HL-60 (cell line): Measurements from ENCODE around the gene ANKRD40.
"Not testable (repeated sequence)": the region's sequence is repeated elsewhere in the genome, so short reads cannot be mapped to it uniquely, and the experiment has no call there.

ENCODE experiments used
- DNase-seq, 2 experiments: peaks; one replicate each; pipeline ENCODE4 v3.0.0-alpha.2; 2010 to 2020; ENCODE audit warnings: low read depth in 1 of 2, low spot score in 1 of 2
- H3K27ac ChIP-seq: fragments of 250-450 bp; sonication (Bioruptor Pico); replicated peaks from 2 replicates; pipeline ENCODE4 v1.5.1; 2020; ENCODE audit warnings: mild to moderate bottlenecking, moderate library complexity
- H3K27me3 ChIP-seq: fragments of 250-450 bp; sonication (Bioruptor Pico); 2 replicates; pipeline ENCODE4 v1.5.1; 2021; ENCODE audit warnings: mild to moderate bottlenecking, moderate library complexity; ENCODE audit not compliant: insufficient read depth, poor library complexity, severe bottlenecking
- H3K4me3 ChIP-seq: replicated peaks from 2 replicates; pipeline ENCODE4 v1.5.1; 2011; ENCODE audit warnings: mild to moderate bottlenecking, control low read depth, low read length; ENCODE audit not compliant: insufficient read depth
- GABPA ChIP-seq: IDR thresholded peaks from 2 replicates; pipeline ENCODE4 v1.6.1; 2012; ENCODE audit warnings: low read depth
- POLR2AphosphoS5 ChIP-seq: IDR thresholded peaks from 2 replicates; pipeline ENCODE4 v1.6.1; 2012; ENCODE audit warnings: low read depth
- SPI1 ChIP-seq: IDR thresholded peaks from 2 replicates; pipeline ENCODE4 v1.6.1; 2012; ENCODE audit warnings: low read depth, mild to moderate bottlenecking, borderline replicate concordance
- TF ChIP-seq, protein P1 (sequence below): IDR thresholded peaks from 2 replicates; pipeline ENCODE4 v1.6.1; 2012; ENCODE audit warnings: low read depth; ENCODE audit not compliant: insufficient replicate concordance
- TF ChIP-seq, protein P2 (sequence below): IDR thresholded peaks from one replicate; pipeline ENCODE4 v1.5.1; 2011; ENCODE audit warnings: low read length, control low read depth, inconsistent platforms; ENCODE audit not compliant: insufficient read depth

The ANKRD40 gene

DNA sequence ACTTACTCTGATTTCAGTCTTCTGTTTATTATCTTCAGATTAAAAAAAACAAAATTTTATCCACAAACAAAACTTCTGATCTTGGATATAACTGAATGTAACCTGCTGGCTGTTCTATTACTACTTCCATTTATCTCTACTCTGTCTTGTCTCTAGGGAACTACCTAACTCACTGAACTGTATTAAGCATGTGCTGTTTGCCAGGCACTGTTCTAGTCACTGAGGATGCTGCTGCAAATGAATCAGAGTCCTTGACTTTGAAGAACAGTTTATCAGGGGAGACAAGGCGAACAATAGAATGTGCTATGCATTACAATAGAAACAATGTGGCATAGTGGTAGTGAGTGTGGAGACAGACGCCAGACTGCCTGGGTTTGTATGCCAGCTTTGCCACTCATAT is 2.3 kb upstream of the ANKRD40 start:
- H3K4me3 ChIP-seq = no peak overlapping the region
- DNase-seq = no peak
- TF ChIP-seq, protein P1, sequence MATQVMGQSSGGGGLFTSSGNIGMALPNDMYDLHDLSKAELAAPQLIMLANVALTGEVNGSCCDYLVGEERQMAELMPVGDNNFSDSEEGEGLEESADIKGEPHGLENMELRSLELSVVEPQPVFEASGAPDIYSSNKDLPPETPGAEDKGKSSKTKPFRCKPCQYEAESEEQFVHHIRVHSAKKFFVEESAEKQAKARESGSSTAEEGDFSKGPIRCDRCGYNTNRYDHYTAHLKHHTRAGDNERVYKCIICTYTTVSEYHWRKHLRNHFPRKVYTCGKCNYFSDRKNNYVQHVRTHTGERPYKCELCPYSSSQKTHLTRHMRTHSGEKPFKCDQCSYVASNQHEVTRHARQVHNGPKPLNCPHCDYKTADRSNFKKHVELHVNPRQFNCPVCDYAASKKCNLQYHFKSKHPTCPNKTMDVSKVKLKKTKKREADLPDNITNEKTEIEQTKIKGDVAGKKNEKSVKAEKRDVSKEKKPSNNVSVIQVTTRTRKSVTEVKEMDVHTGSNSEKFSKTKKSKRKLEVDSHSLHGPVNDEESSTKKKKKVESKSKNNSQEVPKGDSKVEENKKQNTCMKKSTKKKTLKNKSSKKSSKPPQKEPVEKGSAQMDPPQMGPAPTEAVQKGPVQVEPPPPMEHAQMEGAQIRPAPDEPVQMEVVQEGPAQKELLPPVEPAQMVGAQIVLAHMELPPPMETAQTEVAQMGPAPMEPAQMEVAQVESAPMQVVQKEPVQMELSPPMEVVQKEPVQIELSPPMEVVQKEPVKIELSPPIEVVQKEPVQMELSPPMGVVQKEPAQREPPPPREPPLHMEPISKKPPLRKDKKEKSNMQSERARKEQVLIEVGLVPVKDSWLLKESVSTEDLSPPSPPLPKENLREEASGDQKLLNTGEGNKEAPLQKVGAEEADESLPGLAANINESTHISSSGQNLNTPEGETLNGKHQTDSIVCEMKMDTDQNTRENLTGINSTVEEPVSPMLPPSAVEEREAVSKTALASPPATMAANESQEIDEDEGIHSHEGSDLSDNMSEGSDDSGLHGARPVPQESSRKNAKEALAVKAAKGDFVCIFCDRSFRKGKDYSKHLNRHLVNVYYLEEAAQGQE = no peak
- TF ChIP-seq SPI1 (no peak), POLR2AphosphoS5 (no peak), GABPA (no peak)
- TF ChIP-seq, protein P2, sequence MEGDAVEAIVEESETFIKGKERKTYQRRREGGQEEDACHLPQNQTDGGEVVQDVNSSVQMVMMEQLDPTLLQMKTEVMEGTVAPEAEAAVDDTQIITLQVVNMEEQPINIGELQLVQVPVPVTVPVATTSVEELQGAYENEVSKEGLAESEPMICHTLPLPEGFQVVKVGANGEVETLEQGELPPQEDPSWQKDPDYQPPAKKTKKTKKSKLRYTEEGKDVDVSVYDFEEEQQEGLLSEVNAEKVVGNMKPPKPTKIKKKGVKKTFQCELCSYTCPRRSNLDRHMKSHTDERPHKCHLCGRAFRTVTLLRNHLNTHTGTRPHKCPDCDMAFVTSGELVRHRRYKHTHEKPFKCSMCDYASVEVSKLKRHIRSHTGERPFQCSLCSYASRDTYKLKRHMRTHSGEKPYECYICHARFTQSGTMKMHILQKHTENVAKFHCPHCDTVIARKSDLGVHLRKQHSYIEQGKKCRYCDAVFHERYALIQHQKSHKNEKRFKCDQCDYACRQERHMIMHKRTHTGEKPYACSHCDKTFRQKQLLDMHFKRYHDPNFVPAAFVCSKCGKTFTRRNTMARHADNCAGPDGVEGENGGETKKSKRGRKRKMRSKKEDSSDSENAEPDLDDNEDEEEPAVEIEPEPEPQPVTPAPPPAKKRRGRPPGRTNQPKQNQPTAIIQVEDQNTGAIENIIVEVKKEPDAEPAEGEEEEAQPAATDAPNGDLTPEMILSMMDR = no peak
- H3K27ac ChIP-seq = no peak overlapping the region
- H3K27me3 ChIP-seq = no peaks in the 10 kb centered on the region

- not testable (repeated sequence) for H3K27me3 ChIP-seq, H3K4me3 ChIP-seq, DNase-seq
- peak overlapping the region; percentile 93 for H3K27ac ChIP-seq
Observed at GRCh38 chr17:50709053-50709452, 1.3 kb upstream of the ANKRD40 start.

- peak in 1 of 2 experiments; percentile 36 for DNase-seq
- Histone ChIP-seq H3K27me3 (no peaks in the 10 kb centered on the region), H3K4me3 (peak overlapping the region; percentile 76), H3K27ac (peak overlapping the region; percentile 93)
- TF ChIP-seq GABPA = peak; percentile 80
- TF ChIP-seq, protein P1 = no peak
Observed at GRCh38 chr17:50708050-50709000, 611 bp upstream of the ANKRD40 start.

DNA sequence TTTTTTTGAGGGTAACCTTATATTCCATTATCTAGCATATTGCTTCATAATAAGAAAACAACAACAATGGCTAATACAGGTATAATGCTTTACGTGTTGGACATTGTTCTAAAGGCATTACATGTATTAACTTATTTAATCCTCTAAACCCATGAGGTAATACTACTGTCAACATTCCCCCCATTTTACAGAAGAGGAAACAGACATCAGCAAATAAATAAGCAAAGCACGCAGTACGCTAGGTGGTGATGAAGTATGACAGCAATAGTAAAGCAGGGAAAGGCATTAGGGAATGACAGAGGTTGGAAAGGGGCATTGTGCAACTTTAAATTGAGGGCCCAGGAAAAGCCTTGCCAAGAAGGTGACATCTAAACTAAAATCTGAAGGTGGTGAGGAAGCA is 4.6 kb downstream of the ANKRD40 start:
- no peak overlapping the region for H3K27ac ChIP-seq
- no peak for DNase-seq
- no peaks in the 10 kb centered on the region for H3K27me3 ChIP-seq
- TF ChIP-seq POLR2AphosphoS5 (no peak), GABPA (no peak), SPI1 (no peak)
- TF ChIP-seq, protein P2 = no peak
- TF ChIP-seq, protein P1 = no peak
- H3K4me3 ChIP-seq = no peak overlapping the region
